Measurements from ENCODE around the gene PEMT. TPM values are rescaled to one million over a fixed set of nuclear protein-coding genes. Genes with fewer than 3 reads are reported as not detected.
"Not testable (repeated sequence)": the region's sequence is repeated elsewhere in the genome, so short reads cannot be mapped to it uniquely, and the experiment has no call there.

Gene PEMT
- 10 to 100 TPM; 29.9 to 47.5 (median 44.3) TPM for total RNA-seq

GRCh38 chr17:17591355-17592298, at the start of gene PEMT:
Gene PEMT, minus strand, starts transcription at chr17:17591708. Its CDS starts 82 bp downstream, at chr17:17591626.
- DNase-seq (ENCODE audit: low spot score in 2 of 2): peak; percentile 97 to 99
- intact Hi-C loops (cut with DNase I; ENCODE audit: low total_unique reads): no loop called here
- TF ChIP-seq CTCF (IDR thresholded peaks at IDR 0.05) (no peak), POLR2A (IDR thresholded peaks at IDR 0.05) (no peak)
- H3K4me3 ChIP-seq (ENCODE audit: low read depth, poor library complexity, severe bottlenecking): peak within 1 kb of the TSS; percentile 51
- WGBS, 2 donors: 0 to 1% methylated on average over 67 to 76 of the region's 86 CpGs

- intact Hi-C loops (cut with DNase I; ENCODE audit: low total_unique reads): loop anchor here (5.0 kb wide), 2 partner anchors 142 to 282 kb away; partner anchors contain the start of gene RASD1
- not testable (repeated sequence) for DNase-seq (ENCODE audit: low spot score in 2 of 2); H3K4me3 ChIP-seq (ENCODE audit: low read depth, poor library complexity, severe bottlenecking)
- WGBS, 2 donors: 33 to 45% methylated on average over 9 of the region's 9 CpGs
Measured at GRCh38 chr17:17639661-17640270, 48.3 kb upstream of the PEMT start.

- intact Hi-C loops (cut with DNase I; ENCODE audit: low total_unique reads): no loop called here
- H3K4me3 ChIP-seq (ENCODE audit: low read depth, poor library complexity, severe bottlenecking): no peak overlapping the region
- no peak for TF ChIP-seq POLR2A (IDR thresholded peaks at IDR 0.05)
- TF ChIP-seq CTCF (IDR thresholded peaks at IDR 0.05): no peak
- no peak for DNase-seq (ENCODE audit: low spot score in 2 of 2)
- WGBS, 2 donors: 91 to 92% methylated on average over 2 of the region's 2 CpGs
Measured at GRCh38 chr17:17638467-17638866, 47.0 kb upstream of the PEMT start.

GRCh38 chr17:17636272-17636885, 44.9 kb upstream of the PEMT start:
- intact Hi-C loops (cut with DNase I; ENCODE audit: low total_unique reads): no loop called here
- DNase-seq (ENCODE audit: low spot score in 2 of 2): no peak
- TF ChIP-seq CTCF (IDR thresholded peaks at IDR 0.05): no peak
- no peak for TF ChIP-seq POLR2A (IDR thresholded peaks at IDR 0.05)
- H3K4me3 ChIP-seq (ENCODE audit: low read depth, poor library complexity, severe bottlenecking): no peak overlapping the region
- 68 to 73% methylated on average over 5 of the region's 5 CpGs for WGBS, 2 donors

- WGBS, 2 donors: 70 to 75% methylated on average over 15 of the region's 15 CpGs
- H3K4me3 ChIP-seq (ENCODE audit: low read depth, poor library complexity, severe bottlenecking); intact Hi-C loops (cut with DNase I; ENCODE audit: low total_unique reads): not testable (repeated sequence)
- DNase-seq (ENCODE audit: low spot score in 2 of 2): peak in 1 of 2 donors; percentile 87
Measured at GRCh38 chr17:17635537-17636271, 44.2 kb upstream of the PEMT start.

- no peak overlapping the region for H3K4me3 ChIP-seq (ENCODE audit: low read depth, poor library complexity, severe bottlenecking)
- DNase-seq (ENCODE audit: low spot score in 2 of 2): peak in 1 of 2 donors; percentile 88
- WGBS, 2 donors: 74 to 91% methylated on average over 5 of the region's 5 CpGs
- TF ChIP-seq CTCF (IDR thresholded peaks at IDR 0.05) (no peak), POLR2A (IDR thresholded peaks at IDR 0.05) (no peak)
- intact Hi-C loops (cut with DNase I; ENCODE audit: low total_unique reads): no loop called here
Measured at GRCh38 chr17:17635126-17635525, 43.6 kb upstream of the PEMT start.
